NCI-H187 (cell line): ENCODE results near the gene BICD1.

Experiments used
- DNase-seq, 2 experiments: peaks; one replicate each; lab custom pipeline; 2025; lab: John Stamatoyannopoulos, UW

The BICD1 gene

GRCh38 chr12:32402170-32402569 lies 295.5 kb downstream of the BICD1 start:
- DNase-seq, result no peak

- DNase-seq, result no peak
Measured at GRCh38 chr12:32402946-32403345, 296.3 kb downstream of the BICD1 start.

- DNase-seq, result no peak
Measured at GRCh38 chr12:32407795-32408194, 301.1 kb downstream of the BICD1 start.

GRCh38 chr12:32413412-32413811 lies 306.8 kb downstream of the BICD1 start:
- no peak for DNase-seq

- DNase-seq, result no peak
Measured at GRCh38 chr12:32418221-32418620, 311.6 kb downstream of the BICD1 start.

GRCh38 chr12:32418903-32419519 lies 312.4 kb downstream of the BICD1 start:
- no peak for DNase-seq

- DNase-seq, result no peak
Measured at GRCh38 chr12:32419520-32419960, 312.9 kb downstream of the BICD1 start.

- DNase-seq, result no peak
Measured at GRCh38 chr12:32420356-32420755, 313.7 kb downstream of the BICD1 start.

GRCh38 chr12:32423559-32423958 lies 316.9 kb downstream of the BICD1 start:
- no peak for DNase-seq

- no peak for DNase-seq
Measured at GRCh38 chr12:32431025-32431424, 324.4 kb downstream of the BICD1 start.
